H1 (cell line): Measurements from ENCODE around the gene CPLANE2. TPM values are rescaled to one million over a fixed set of nuclear protein-coding genes. Genes with fewer than 3 reads are reported as not detected.

Experiments used
- CTCF ChIA-PET: fragments of 300-600 bp; sonication (Branson Sonifier 250); formaldehyde crosslinking; loops from one replicate; lab custom pipeline; 2021; ENCODE audit not compliant: partially characterized antibody; lab: Charles Lee
- POLR2A ChIA-PET: fragments of 300-600 bp; sonication (Branson Sonifier 250); formaldehyde crosslinking; loops from one replicate; lab custom pipeline; 2021; ENCODE audit warnings: inconsistent platforms; ENCODE audit not compliant: partially characterized antibody; lab: Charles Lee
- DNase-seq, 2 experiments: peaks; one replicate each; pipeline versions ENCODE4 v3.0.0 to v3.0.0-alpha.2; 2010 to 2022; ENCODE audit warnings: low spot score in 2 of 2, low read depth in 1 of 2, mixed read lengths in 1 of 2
- FAIRE-seq: peaks from 2 replicates; lab custom pipeline; 2011; peaks lifted over from hg19 to GRCh38; lab: Jason Lieb, UNC
- H2AFZ ChIP-seq: 2 replicates; pipeline ENCODE4 v1.8.1; 2012; ENCODE audit warnings: low read length, inconsistent platforms
- H2AK5ac ChIP-seq: 2 replicates; pipeline ENCODE4 v1.6.1; 2013; ENCODE audit warnings: low read depth, low read length
- H2BK120ac ChIP-seq: replicated peaks from 2 replicates; pipeline ENCODE3; 2013; ENCODE audit warnings: low read depth, low read length, inconsistent platforms
- H2BK12ac ChIP-seq: 2 replicates; pipeline ENCODE4 v1.6.1; 2013; ENCODE audit warnings: low read depth, low read length
- H2BK15ac ChIP-seq: 2 replicates; pipeline ENCODE4 v1.6.1; 2013; ENCODE audit warnings: low read length
- H2BK20ac ChIP-seq: 2 replicates; pipeline ENCODE4 v1.6.1; 2013; ENCODE audit warnings: low read length
- H2BK5ac ChIP-seq: 2 replicates; pipeline ENCODE4 v1.6.1; 2013; ENCODE audit warnings: low read depth, low read length
- H3K14ac ChIP-seq: 2 replicates; pipeline ENCODE4 v1.6.1; 2013; ENCODE audit warnings: inconsistent platforms; ENCODE audit not compliant: insufficient read length
- H3K18ac ChIP-seq: 2 replicates; pipeline ENCODE4 v1.6.1; 2013; ENCODE audit warnings: low read length; ENCODE audit errors: extremely low read depth
- H3K23ac ChIP-seq: 2 replicates; pipeline ENCODE4 v1.6.1; 2013; ENCODE audit warnings: inconsistent platforms; ENCODE audit not compliant: insufficient read length
- H3K23me2 ChIP-seq: 2 replicates; pipeline ENCODE4 v1.6.1; 2013; ENCODE audit warnings: low read depth, low read length
- H3K27ac ChIP-seq: 2 replicates; pipeline ENCODE4 v1.6.1; 2011; ENCODE audit warnings: low read depth, low read length, inconsistent platforms
- H3K27me3 ChIP-seq, 4 experiments: replicated peaks in 1 of 4; 1 replicate in 1 of 4; 2 replicates in 3 of 4; pipeline versions ENCODE4 v1.6.1 to v1.8.1; 2011 to 2013; ENCODE audit warnings: low read length in 3 of 4, mild to moderate bottlenecking in 3 of 4, inconsistent platforms in 2 of 4, mixed read lengths in 2 of 4, moderate library complexity in 1 of 4; ENCODE audit not compliant: control insufficient read depth in 3 of 4, insufficient read depth in 3 of 4; ENCODE audit errors: extremely low read depth in 1 of 4
- H3K36me3 ChIP-seq, 4 experiments: 2 replicates each; pipeline versions ENCODE4 v1.6.1 to v1.8.1; 2011 to 2013; ENCODE audit warnings: mild to moderate bottlenecking in 4 of 4, low read length in 3 of 4, moderate library complexity in 2 of 4, control low read depth in 1 of 4, inconsistent platforms in 1 of 4; ENCODE audit not compliant: insufficient read depth in 4 of 4, control insufficient read depth in 2 of 4
- H3K4ac ChIP-seq: replicated peaks from 2 replicates; pipeline ENCODE3; 2013; ENCODE audit warnings: low read length, low read depth, mixed read lengths, inconsistent platforms; ENCODE audit not compliant: insufficient read length
- H3K4me1 ChIP-seq, 4 experiments: replicated peaks in 1 of 4; 1 replicate in 1 of 4; 2 replicates in 3 of 4; pipeline versions ENCODE4 v1.6.1 to v1.8.1; 2011 to 2013; ENCODE audit warnings: low read length in 3 of 4, inconsistent platforms in 2 of 4, mixed read lengths in 1 of 4; ENCODE audit not compliant: insufficient read depth in 4 of 4, control insufficient read depth in 3 of 4
- H3K4me2 ChIP-seq, 2 experiments: 2 replicates each; pipeline versions ENCODE4 v1.6.1 to v1.8.1; 2011 to 2013; ENCODE audit warnings: low read depth in 2 of 2, low read length in 2 of 2, control low read depth in 1 of 2, inconsistent platforms in 1 of 2, mild to moderate bottlenecking in 1 of 2; ENCODE audit not compliant: insufficient read depth in 1 of 2
- H3K4me3 ChIP-seq, 4 experiments: fragments of 200-600, 300-600 bp in 1 of 4; sonication (generic), shearing (Covaris generic), sonication (Bioruptor Twin) in 1 of 4; 2 replicates each; pipeline versions ENCODE4 v1.5.1 to v1.8.1; 2011 to 2016; ENCODE audit warnings: low read length in 4 of 4, low read depth in 3 of 4, control low read depth in 2 of 4, inconsistent platforms in 2 of 4, mild to moderate bottlenecking in 2 of 4, mixed read lengths in 1 of 4, moderate library complexity in 1 of 4; ENCODE audit not compliant: insufficient read depth in 2 of 4; ENCODE audit errors: extremely low read depth in 1 of 4
- H3K56ac ChIP-seq: replicated peaks from 2 replicates; pipeline ENCODE3; 2013; ENCODE audit warnings: low read depth, mild to moderate bottlenecking, mixed read lengths, low read length, inconsistent platforms; ENCODE audit not compliant: insufficient read length
- H3K79me1 ChIP-seq: 2 replicates; pipeline ENCODE4 v1.6.1; 2013; ENCODE audit warnings: low read depth, low read length, control low read depth
- H3K79me2 ChIP-seq, 2 experiments: 2 replicates each; pipeline versions ENCODE4 v1.6.1 to v1.8.1; 2012 to 2013; ENCODE audit warnings: low read length in 2 of 2, mild to moderate bottlenecking in 2 of 2, inconsistent platforms in 1 of 2; ENCODE audit not compliant: insufficient read depth in 2 of 2, control insufficient read depth in 1 of 2
- H3K9ac ChIP-seq, 4 experiments: replicated peaks in 1 of 4; 1 replicate in 1 of 4; 2 replicates in 3 of 4; pipeline versions ENCODE4 v1.6.1 to v1.8.1; 2011 to 2013; ENCODE audit warnings: low read depth in 3 of 4, low read length in 3 of 4, control low read depth in 2 of 4, mild to moderate bottlenecking in 2 of 4, moderate library complexity in 2 of 4, inconsistent platforms in 1 of 4; ENCODE audit errors: extremely low read depth in 1 of 4
- H3K9me3 ChIP-seq, 2 experiments: 2 replicates each; pipeline versions ENCODE4 v1.6.1 to v1.8.1; 2012 to 2013; ENCODE audit warnings: mild to moderate bottlenecking in 2 of 2, moderate library complexity in 2 of 2, control low read depth in 1 of 2, inconsistent platforms in 1 of 2, low read depth in 1 of 2, low read length in 1 of 2, mixed read lengths in 1 of 2; ENCODE audit not compliant: insufficient read depth in 2 of 2
- H4K20me1 ChIP-seq, 2 experiments: replicated peaks in 1 of 2; 2 replicates each; pipeline versions ENCODE3 to v1.8.1; 2011 to 2013; ENCODE audit warnings: inconsistent platforms in 2 of 2, low read length in 2 of 2, mild to moderate bottlenecking in 1 of 2; ENCODE audit not compliant: insufficient read depth in 2 of 2, control insufficient read depth in 1 of 2
- H4K5ac ChIP-seq: 2 replicates; pipeline ENCODE4 v1.6.1; 2013; ENCODE audit warnings: low read length, low read depth, mixed read lengths, inconsistent platforms; ENCODE audit not compliant: insufficient read length
- H4K8ac ChIP-seq: 2 replicates; pipeline ENCODE4 v1.8.0; 2013; ENCODE audit warnings: mild to moderate bottlenecking, moderate library complexity, low read length, inconsistent platforms; ENCODE audit not compliant: insufficient read depth; ENCODE audit errors: extremely low read depth
- H4K91ac ChIP-seq: replicated peaks from 2 replicates; pipeline ENCODE3; 2013; ENCODE audit warnings: low read length, mixed read lengths, inconsistent platforms; ENCODE audit not compliant: insufficient read length
- WGBS, 2 experiments: shearing (Covaris generic) in 1 of 2; methylation state at CpG; one replicate each; pipeline versions ENCODE4 v1.1.6 to v1.1.7; 2013 to 2015; ENCODE audit warnings: low lambda C conversion rate in 2 of 2, mixed read lengths in 2 of 2, inconsistent platforms in 1 of 2, low coverage in 1 of 2, missing lambda C conversion rate in 1 of 2; ENCODE audit not compliant: insufficient replicate concordance in 2 of 2, insufficient coverage in 1 of 2, insufficient read length in 1 of 2; ENCODE audit errors: extremely low coverage in 1 of 2, missing lambda C conversion rate in 1 of 2; 5-methylcytosine and 5-hydroxymethylcytosine counted together
- long read RNA-seq, 2 experiments: library from RNA in 1 of 2; library from capped mRNA in 1 of 2; stranded (forward); transcript quantifications; one replicate each; pipeline ENCODE4 v2.0.0, GENCODE V29; 2021; ENCODE audit warnings: inconsistent platforms in 1 of 2
- polyA minus RNA-seq, 3 experiments: library from RNA; depleted of rRNA, polyadenylated mRNA; stranded (reverse); fragments of >200 nt; gene quantifications; 1 replicate in 2 of 3; 2 replicates in 1 of 3; pipeline ENCODE4 v1.2.3, GENCODE V29; 2011
- polyA plus RNA-seq, 7 experiments: library from polyadenylated mRNA; depleted of rRNA in 3 of 7; stranded (reverse) in 5 of 7; unstranded in 2 of 7; fragments of >200 nt in 5 of 7; fragments of 200-250 nt in 2 of 7; gene quantifications; 1 replicate in 5 of 7; 2 replicates in 1 of 7; 4 replicates in 1 of 7; pipeline versions ENCODE4 v1.2.1 to v1.2.3, GENCODE V29; 2011 to 2013; ENCODE audit warnings: missing spikeins in 2 of 7, mixed read lengths in 2 of 7
- total RNA-seq: library from RNA; stranded (reverse); fragmentation: NEBNext Ultra II Directional; extraction: Animal tissue kit (Norgen Biotek cat#: 25700); gene quantifications from 2 replicates; pipeline ENCODE4 v1.2.1, GENCODE V29; 2021

CPLANE2 gene
- total RNA-seq (2.5 and 2.7 TPM in 2 replicates), polyA plus RNA-seq (2011; rRNA removed) (2.3 and 3.7 TPM in 2 replicates), polyA minus RNA-seq (2011; rRNA and poly(A)+ RNA removed) (1.8 and 3.0 TPM in 2 replicates)
- polyA plus RNA-seq (2011; cell fraction: cytosol; rRNA removed): 3.2 TPM
- 6.4 TPM for polyA plus RNA-seq (2011; cell fraction: nucleus; rRNA removed)
- polyA plus RNA-seq (2012, experiment 1 of 2): 1.9 to 4.7 TPM (median 3.3 TPM) in 4 replicates
- polyA plus RNA-seq (2012, experiment 2 of 2): 7.6 TPM
- polyA plus RNA-seq (2013, experiment 1 of 2): 1.1 TPM
- 1.1 TPM for polyA plus RNA-seq (2013, experiment 2 of 2)
- 3.4 TPM for polyA minus RNA-seq (2011; cell fraction: cytosol; rRNA and poly(A)+ RNA removed)
- 1.9 TPM for polyA minus RNA-seq (2011; cell fraction: nucleus; rRNA and poly(A)+ RNA removed)
- long read RNA-seq, experiment 1, partial matches to known transcripts: 0 of 1 reads
- long read RNA-seq, experiment 1, other reads (novel, unspliced or antisense): 1 of 1 reads
- long read RNA-seq, experiment 2: 0 reads

- peak; percentile 73 to 98 for DNase-seq
- Histone ChIP-seq H3K79me1 (no peaks in the 10 kb centered on the region; the same call in 1 of the 2 replicates), H3K4me3 (peak within 1 kb of the TSS; percentile 60 to 74 (median 72)), H3K56ac (peak within 1 kb of the TSS; percentile 74), H3K4ac (no peak within 1 kb of the TSS), H3K14ac (no peak within 1 kb of the TSS), H3K23me2 (peaks cover 6% of the 10 kb centered on the region), H3K27me3 (no peaks in the 10 kb centered on the region; a peak in 1 of 7 replicates), H3K79me2 (no peaks in the 10 kb centered on the region), H4K20me1 (no peaks in the 10 kb centered on the region), H2BK5ac (no peak within 1 kb of the TSS), H3K4me1 (peaks cover 0 to 9% (median 3%) of the 10 kb centered on the region in 4 experiments; a peak in 6 of 7 replicates), H2BK20ac (no peak within 1 kb of the TSS), H2AFZ (peak within 1 kb of the TSS; percentile 79), H3K9me3 (no peaks in the 10 kb centered on the region), H2BK12ac (no peak within 1 kb of the TSS), H4K8ac (peak within 1 kb of the TSS; percentile 5; the same call in 1 of the 2 replicates), H3K27ac (no peak within 1 kb of the TSS), H4K91ac (peak within 1 kb of the TSS; percentile 19), H2BK15ac (no peak within 1 kb of the TSS), H3K23ac (no peak within 1 kb of the TSS), H3K18ac (no peak within 1 kb of the TSS; the same call in 1 of the 2 replicates), H4K5ac (no peak within 1 kb of the TSS), H2AK5ac (no peak within 1 kb of the TSS), H2BK120ac (no peak within 1 kb of the TSS), H3K36me3 (no peaks in the 10 kb centered on the region), H3K9ac (peak within 1 kb of the TSS in 1 of 4 experiments; percentile 20; a peak in 2 of 7 replicates), H3K4me2 (peak within 1 kb of the TSS; percentile 80 to 95)
- POLR2A ChIA-PET: interaction anchor here (1.0 to 1.3 kb wide), 2 partner anchors 10 to 30 kb away, joined by 3 to 7 read pairs; no protein-coding TSS in a partner anchor
- WGBS, 2 experiments: 2% methylated on average over 46 of the region's 57 CpGs; no CpG with 5 or more reads in 1 of the 2 experiments
- CTCF ChIA-PET: interaction anchor here (0.6 to 13.8 kb wide), 9 partner anchors 9 to 388 kb away, joined by 3 to 106 read pairs (median 5); no protein-coding TSS in a partner anchor
- no peak for FAIRE-seq
Measured at GRCh38 chr1:16236511-16237342, at the start of gene CPLANE2. Gene CPLANE2, minus strand, starts transcription at chr1:16237183. Its CDS starts 441 bp downstream, at chr1:16236742.
